Inferior parietal cortex (tissue), 1 donor: ENCODE measurements around the gene SZT2.
"Not testable (repeated sequence)": the region's sequence is repeated elsewhere in the genome, so short reads cannot be mapped to it uniquely, and the experiment has no call there.

Experiments used
- DNase-seq: peaks from one replicate; pipeline ENCODE4 v3.0.0-alpha.2; 2016; ENCODE audit errors: extremely low spot score

Gene SZT2

GRCh38 chr1:43388613-43389012, 1.1 kb upstream of the SZT2 start:
- DNase-seq: no peak

- DNase-seq: no peak
These were observed 3.0 kb downstream of the SZT2 start for GRCh38 chr1:43392702-43393101.

DNA sequence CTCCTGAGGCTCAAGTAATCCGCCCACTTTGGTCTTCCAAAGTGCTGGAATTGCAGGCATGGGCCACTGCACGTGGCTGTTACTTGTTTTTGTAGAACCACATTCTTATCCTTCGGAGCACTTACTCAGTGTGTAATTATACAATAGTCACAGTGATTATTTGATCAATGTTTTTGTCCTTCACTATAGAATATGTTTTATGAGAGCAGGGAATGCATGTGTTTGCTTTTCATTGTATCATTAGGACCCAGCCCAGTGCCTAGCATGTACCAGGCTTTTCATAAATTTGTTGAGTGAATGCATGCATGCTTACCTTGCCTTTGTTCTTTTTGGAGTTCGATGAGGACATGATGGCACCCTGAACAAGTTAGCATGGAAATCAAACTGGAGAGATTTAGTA, 5.8 kb downstream of the SZT2 start:
- no peak for DNase-seq

- no peak for DNase-seq
These were observed 6.4 kb downstream of the SZT2 start for GRCh38 chr1:43396059-43396458.

DNA sequence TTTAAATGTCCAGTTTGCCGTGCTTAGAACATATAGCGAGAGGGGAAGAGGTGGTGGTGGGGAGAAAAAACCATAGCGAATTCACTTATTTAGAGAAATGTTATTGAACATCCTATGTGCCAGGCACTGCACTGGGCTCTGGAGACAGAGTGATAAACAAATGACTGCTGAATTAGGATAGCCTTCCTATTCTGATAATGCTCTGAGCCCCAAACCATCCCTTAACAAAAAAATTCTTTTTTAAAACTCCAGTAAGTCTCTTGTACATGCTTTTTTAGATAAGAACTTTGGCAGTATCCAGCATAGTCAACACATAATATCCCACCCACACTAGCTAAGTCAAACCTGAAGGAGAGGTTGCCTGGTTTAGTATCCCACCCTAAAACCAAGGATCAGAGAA, 8.5 kb downstream of the SZT2 start:
- no peak for DNase-seq

GRCh38 chr1:43400441-43400840, 10.7 kb downstream of the SZT2 start:
- DNase-seq: not testable (repeated sequence)

DNA sequence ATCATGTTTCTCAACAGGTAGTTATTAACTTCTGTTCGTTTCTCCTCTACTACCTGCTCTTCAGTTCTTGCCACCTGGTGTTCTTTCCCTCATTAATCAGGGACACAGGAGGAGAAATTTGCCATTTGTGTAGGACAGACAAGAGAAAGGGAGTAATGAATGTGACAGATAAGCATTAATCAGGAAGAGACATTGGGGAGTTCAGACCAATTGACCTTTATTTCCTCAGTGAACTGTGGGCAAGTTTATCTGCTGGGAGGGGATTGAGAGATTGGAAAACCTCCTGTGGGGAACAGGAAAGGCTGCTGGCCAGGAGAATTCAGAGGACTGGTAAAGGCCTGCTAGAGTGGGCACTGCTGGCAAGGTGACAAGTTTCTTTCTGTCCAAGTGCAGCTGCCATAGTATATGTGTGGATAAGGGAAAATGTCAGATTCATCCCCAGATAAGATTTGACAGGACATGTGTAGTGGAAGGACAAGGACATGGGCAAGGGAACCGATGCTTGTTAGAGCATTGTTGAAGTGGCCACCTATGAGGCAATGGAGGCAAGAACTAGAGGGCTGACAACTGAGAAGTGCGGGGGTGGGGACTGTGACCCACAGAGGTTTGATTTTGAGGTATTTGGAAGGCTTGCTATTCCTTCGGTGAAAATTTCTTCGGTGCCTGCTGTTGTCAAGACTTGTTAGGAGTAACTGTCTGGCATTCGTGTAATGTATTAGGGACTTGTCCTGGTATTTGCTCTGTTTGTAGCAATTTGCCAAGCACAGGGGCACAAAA, 12.6 kb downstream of the SZT2 start:
- no peak for DNase-seq

DNA sequence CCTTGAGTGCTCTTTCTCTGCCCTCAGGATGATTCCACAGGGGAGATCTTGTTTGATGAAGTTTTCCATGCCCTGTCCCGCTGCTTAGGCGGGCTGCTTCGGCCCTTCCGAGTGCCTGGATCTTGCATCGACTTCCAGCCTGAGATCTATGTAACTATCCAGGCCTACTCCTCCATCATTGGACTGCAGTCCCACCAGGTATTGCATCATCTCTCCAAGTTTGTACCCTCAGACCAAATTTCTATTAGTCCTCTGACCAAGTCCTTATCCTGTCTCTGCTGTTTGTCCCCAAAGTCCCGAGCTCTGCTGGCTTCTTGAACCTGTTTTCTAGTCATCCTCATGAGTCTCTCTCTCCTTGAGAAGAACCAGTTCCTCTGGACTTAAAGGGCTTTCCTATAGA, 14.7 kb downstream of the SZT2 start:
- DNase-seq: no peak

DNA sequence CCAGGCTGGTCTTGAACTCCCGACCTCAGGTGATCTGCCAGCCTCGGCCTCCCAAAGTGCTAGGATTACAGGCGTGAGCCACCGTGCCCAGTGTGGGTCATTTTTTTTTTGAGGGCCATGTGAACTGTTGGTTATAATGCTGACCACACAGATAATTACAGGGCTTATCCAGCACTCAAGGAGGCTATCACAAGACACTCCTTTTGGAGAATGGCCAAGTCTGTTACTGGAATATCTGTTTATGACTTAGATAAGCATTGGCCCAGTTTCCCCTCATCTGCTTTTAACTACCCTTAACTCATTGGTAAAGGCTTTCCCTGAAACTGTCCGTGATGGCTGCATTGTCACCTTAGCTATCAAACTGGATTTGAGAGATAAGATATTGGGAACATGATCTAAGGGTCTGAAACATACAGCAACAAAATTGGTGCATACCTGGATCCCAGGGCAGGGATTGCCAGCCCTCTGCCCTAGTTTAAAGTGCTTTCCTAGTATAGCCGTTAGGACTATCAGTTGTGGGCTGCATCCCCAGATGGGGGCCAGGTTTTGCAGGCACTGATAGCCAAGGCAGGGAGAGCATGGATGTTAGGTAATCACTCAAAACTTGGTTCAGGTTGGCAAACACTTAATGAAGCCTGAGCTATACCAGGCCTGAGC, 15.6 kb downstream of the SZT2 start:
- DNase-seq: no peak

DNA sequence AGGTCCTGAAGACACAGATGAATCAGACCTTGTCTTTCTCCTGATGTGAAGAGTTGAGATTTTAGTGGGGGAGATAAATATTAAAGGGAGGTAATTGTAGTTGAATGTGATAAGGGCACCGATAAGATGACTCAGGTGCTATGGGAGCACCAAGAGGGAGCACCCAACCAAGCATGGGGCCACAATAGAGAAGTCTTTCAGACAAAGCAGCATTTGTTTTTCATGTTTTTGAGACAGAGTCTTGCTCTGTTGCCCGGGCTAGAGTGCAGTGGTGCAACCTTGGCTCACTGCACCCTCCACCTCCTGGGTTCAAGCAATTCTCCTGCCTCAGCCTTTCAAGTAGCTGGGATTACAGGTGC, 16.2 kb downstream of the SZT2 start:
- DNase-seq: no peak

DNA sequence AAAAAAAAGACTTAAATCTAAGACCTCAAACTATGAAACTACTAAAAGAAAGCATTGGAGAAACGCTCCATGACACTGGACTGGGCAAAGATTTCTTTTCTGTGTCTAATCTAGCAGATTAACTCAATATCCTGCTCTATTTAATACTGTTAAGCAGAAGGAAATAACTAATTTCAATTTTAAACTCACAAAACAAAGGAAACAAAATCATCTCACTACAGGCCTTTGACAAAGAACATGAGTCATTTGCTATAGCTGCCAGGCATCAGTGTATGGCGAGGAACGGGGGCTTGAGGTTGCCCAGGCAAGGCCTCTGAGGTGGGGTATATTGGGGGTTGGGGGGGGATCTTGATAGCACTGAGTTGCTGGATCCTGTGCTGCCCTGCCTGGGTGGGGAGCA, 20.9 kb downstream of the SZT2 start:
- no peak for DNase-seq

GRCh38 chr1:43413426-43413825, 23.7 kb downstream of the SZT2 start:
- DNase-seq: not testable (repeated sequence)

- DNase-seq: peak; percentile 63
These were observed 25.0 kb downstream of the SZT2 start for GRCh38 chr1:43414634-43415223.

DNA sequence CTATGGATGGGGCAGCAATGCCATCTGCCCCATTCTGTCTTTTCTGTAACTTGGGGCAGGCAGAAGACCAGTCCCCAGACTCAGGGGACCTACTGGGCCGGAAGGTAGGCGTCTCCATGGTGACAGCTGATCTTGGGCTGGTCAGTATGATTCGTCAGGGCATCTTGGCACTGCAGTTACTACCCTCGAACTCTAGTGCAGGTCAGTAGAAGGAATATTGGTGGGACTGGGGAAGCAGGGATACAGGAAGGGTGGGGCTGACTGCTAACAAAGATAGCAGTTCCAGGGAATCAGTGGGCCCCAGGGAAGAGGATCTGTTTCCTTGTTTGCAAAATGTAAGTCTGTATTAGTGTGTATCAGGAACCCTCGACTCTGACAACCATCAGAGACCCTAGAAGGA, 26.2 kb downstream of the SZT2 start:
- no peak for DNase-seq

GRCh38 chr1:43418858-43419257, 29.2 kb downstream of the SZT2 start:
- no peak for DNase-seq

- DNase-seq: no peak
These were observed 30.1 kb downstream of the SZT2 start for GRCh38 chr1:43419627-43420425.

- DNase-seq: no peak
These were observed 31.2 kb downstream of the SZT2 start for GRCh38 chr1:43420874-43421273.

DNA sequence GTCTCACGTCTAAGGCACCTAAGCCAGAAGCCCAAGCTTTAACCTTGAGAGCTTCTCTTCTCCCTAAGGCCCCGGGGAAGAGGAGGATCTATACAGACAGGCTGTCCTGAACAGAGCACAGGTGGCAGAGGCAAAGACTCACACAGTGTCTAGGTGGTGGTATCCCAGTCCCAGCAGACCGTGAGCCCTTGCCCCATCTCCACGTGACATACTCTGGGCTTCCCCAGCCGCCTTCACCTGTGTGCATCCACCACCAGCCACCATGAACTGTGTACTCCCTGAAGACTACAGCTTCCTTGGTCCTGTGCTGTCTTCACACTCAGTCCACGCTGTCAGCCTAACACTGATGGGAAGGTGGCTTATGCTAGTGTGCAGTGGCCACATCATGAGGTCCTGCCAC, 31.7 kb downstream of the SZT2 start:
- no peak for DNase-seq

DNA sequence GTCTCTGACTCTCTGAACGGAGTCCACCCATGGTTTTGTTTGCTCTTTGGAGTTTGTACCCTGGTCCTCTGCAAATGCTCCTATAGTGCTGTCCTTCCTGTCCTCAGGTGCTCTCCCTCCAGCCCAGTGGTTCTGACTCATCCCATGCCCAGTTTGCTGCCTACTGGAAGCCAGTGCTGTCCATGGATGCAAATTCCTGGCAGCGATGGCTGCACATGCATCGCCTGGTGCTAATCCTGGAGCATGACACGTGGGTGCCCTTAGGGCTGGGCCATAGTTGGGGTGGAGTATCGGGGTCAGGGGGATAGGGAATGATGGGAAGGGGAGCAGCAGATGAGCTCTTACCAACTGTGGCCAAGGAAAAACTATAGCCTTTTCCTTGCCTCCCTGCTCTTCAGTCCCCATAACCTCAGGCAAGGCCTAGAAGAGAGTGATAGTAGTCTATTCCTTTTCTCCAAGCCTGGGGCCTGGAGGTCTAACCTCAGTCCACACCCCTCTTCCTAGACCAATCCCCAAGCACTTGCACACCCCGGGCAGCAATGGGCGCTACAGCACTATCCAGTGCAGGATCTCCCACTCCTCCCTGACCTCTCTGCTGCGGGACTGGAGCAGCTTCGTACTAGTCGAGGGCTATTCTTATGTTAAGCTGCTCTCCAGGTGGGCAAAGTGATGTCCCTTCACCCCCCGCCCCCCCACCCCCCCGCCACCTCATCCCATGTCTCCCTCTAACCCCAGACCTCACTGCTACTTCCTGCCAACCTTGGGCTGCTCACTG, 32.5 kb downstream of the SZT2 start:
- DNase-seq: no peak

GRCh38 chr1:43422995-43423671, 33.4 kb downstream of the SZT2 start:
- DNase-seq: no peak
